Effector memory CD8-positive, alpha-beta T cell (primary cell): Measurements from ENCODE around the gene AFF3.

ENCODE experiments used
- ATAC-seq: fragments of 150-1000 bp; cut with Tn5 transposase; replicated peaks from 2 replicates; pipeline ENCODE4 v1.10.0; 2021; ENCODE audit warnings: mild to moderate bottlenecking, moderate library complexity
- DNase-seq, 3 experiments: peaks; one replicate each; pipeline ENCODE4 v3.0.0; 2021
- H3K27ac Mint-ChIP-seq, 2 donors: one replicate each; pipeline ENCODE4 v1.8.0; 2022; ENCODE audit warnings: mild to moderate bottlenecking in 2 of 2, mixed read lengths in 2 of 2, moderate library complexity in 2 of 2
- H3K27me3 Mint-ChIP-seq, 2 donors: one replicate each; pipeline ENCODE4 v1.8.0; 2022; ENCODE audit warnings: mixed read lengths in 2 of 2
- H3K36me3 Mint-ChIP-seq: one replicate; pipeline ENCODE4 v1.8.0; 2022; ENCODE audit warnings: mild to moderate bottlenecking, moderate library complexity, mixed read lengths; ENCODE audit not compliant: insufficient read depth
- H3K4me1 Mint-ChIP-seq, 2 donors: one replicate each; pipeline ENCODE4 v1.8.0; 2022; ENCODE audit warnings: low read depth in 2 of 2, mixed read lengths in 2 of 2
- H3K4me3 Mint-ChIP-seq, 2 donors: one replicate each; pipeline ENCODE4 v1.8.0; 2022; ENCODE audit warnings: mild to moderate bottlenecking in 2 of 2, mixed read lengths in 2 of 2, moderate library complexity in 2 of 2
- H3K9me3 Mint-ChIP-seq, 2 donors: one replicate each; pipeline ENCODE4 v1.8.0; 2022; ENCODE audit warnings: mixed read lengths in 2 of 2

AFF3 gene

DNA sequence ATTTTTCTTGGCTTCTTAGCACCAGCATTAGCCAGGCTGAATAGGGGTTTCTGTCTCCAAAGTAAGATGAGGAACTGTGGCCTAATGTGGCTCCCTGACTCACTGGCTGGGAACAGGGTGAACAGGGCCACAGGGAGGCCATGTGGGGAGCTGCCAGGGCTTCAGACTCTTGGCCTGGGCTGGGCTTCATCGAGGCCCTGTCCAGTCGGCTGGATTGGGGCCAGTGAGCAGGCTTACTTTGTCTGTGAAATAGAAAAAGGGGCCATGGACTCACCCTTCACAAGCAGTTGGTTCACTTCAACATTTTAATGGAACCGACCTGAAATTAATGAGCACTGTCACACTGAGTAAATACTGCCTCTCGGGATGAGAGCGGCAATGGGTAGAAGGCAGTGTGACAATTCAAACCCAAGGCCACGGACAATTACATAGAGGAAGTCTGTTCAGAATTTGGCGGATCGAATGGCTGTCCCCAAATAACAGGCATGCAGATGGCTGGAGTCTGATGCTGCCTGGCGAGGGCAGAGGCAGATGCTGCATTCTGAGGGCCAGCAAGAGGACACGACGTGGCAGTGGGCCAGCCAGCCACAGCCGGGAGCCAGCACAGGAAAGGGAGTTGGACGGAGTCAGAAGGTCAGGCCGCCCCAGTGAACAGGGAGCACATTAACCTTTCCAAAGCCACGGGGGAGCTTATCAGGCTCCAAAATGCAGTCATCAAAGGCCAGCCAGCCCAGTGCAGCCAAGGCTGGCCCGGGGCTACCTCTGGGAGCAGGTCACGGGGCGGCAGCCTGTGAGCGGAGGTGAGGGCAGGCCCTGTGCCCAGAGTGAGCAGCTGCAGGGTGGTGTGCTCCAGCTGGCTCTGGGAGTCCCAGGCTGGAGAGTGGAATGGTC lies 506.0 kb downstream of the AFF3 start:
- H3K9me3 Mint-ChIP-seq, result no peaks in the 10 kb centered on the region
- H3K27me3 Mint-ChIP-seq, result peaks cover 0 to 33% of the 10 kb centered on the region in 2 donors
- no peak overlapping the region for H3K27ac Mint-ChIP-seq
- no peaks in the 10 kb centered on the region for H3K4me1 Mint-ChIP-seq
- H3K4me3 Mint-ChIP-seq, result no peak overlapping the region
- H3K36me3 Mint-ChIP-seq, result no peaks in the 10 kb centered on the region
- no peak for DNase-seq
- ATAC-seq, result no peak

DNA sequence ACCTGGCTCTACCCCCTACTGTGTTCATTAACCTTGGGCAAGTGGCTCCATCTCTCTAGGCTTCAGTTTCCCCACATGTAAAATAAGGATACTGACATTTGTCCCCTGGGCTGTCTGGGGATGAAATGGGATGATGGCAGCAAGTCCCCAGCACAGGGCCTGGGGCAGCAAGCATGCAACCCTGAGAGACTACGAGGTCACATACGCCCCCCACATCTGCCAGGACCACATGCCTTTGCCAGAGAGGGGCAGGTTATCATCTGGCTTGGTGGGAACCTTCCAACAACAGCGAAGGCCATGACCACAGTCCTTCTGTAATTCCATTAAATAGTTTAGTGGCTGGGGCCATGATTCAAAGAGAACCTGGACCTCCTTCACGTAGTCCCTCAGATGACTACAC lies 506.7 kb downstream of the AFF3 start:
- DNase-seq (no peak), ATAC-seq (no peak)
- H3K36me3 Mint-ChIP-seq, result no peaks in the 10 kb centered on the region
- H3K4me3 Mint-ChIP-seq, result no peak overlapping the region
- peaks cover 1 to 26% of the 10 kb centered on the region in 2 donors for H3K27me3 Mint-ChIP-seq
- H3K9me3 Mint-ChIP-seq, result no peaks in the 10 kb centered on the region
- H3K4me1 Mint-ChIP-seq, result no peaks in the 10 kb centered on the region
- no peak overlapping the region for H3K27ac Mint-ChIP-seq

DNA sequence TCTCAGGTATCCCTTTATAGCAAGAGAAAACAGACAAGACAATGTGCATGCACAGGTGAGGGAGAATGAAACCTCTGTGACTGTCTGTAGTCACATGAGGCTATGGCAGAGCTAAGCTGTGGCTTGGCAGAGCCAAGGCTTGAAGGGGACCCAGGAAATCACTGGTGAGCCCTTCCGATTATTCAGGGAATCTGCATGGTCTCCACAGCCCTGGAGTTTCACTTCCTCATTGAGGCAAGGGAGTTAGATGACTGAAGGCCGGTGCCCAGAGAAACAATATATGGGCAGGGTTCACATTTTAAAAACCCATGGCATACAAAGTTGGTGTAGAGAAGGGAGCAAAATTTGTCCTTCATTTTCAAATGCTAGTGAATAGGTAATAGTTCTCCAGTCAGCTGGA lies 508.2 kb downstream of the AFF3 start:
- peaks cover 16 to 34% of the 10 kb centered on the region in 2 donors for H3K27me3 Mint-ChIP-seq
- no peak overlapping the region for H3K4me3 Mint-ChIP-seq
- no peaks in the 10 kb centered on the region for H3K4me1 Mint-ChIP-seq
- no peaks in the 10 kb centered on the region for H3K36me3 Mint-ChIP-seq
- no peak overlapping the region for H3K27ac Mint-ChIP-seq
- ATAC-seq, result no peak
- no peak for DNase-seq
- H3K9me3 Mint-ChIP-seq, result no peaks in the 10 kb centered on the region

GRCh38 chr2:99631700-99632099 lies 510.7 kb downstream of the AFF3 start:
- Mint-ChIP-seq H3K4me1 (no peaks in the 10 kb centered on the region), H3K9me3 (no peaks in the 10 kb centered on the region), H3K36me3 (no peaks in the 10 kb centered on the region), H3K27me3 (peaks cover 21 to 25% of the 10 kb centered on the region in 2 donors), H3K27ac (no peak overlapping the region), H3K4me3 (no peak overlapping the region)
- no peak for ATAC-seq
- DNase-seq, result no peak

- no peaks in the 10 kb centered on the region for H3K36me3 Mint-ChIP-seq
- H3K9me3 Mint-ChIP-seq, result no peaks in the 10 kb centered on the region
- peaks cover 14 to 25% of the 10 kb centered on the region in 2 donors for H3K27me3 Mint-ChIP-seq
- no peaks in the 10 kb centered on the region for H3K4me1 Mint-ChIP-seq
- no peak for ATAC-seq
- H3K27ac Mint-ChIP-seq, result no peak overlapping the region
- no peak overlapping the region for H3K4me3 Mint-ChIP-seq
- DNase-seq, result no peak
Measured at GRCh38 chr2:99629320-99629719, 513.1 kb downstream of the AFF3 start.

DNA sequence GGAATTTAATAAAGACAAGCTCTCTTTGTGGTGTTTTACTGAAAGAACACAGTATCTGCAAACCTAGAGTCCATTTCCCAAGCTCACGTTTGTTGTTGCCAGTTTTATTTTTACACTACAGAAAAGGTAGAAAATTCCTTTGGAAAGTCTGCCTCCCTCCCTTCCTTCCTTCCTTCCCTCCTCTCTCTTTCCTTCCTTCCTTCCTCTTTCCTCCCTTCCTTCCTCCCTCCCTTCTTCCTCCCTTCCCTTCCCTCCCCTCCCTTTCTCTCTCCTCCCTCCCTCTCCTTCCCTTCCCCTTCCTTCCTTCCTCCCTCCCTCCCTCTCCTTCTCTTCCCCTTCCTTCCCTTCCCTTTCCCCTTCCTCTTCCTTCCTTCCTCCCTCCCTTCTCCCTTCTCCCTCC lies 516.2 kb downstream of the AFF3 start:
- no peaks in the 10 kb centered on the region for H3K36me3 Mint-ChIP-seq
- no peaks in the 10 kb centered on the region for H3K9me3 Mint-ChIP-seq
- no peak for ATAC-seq
- no peak overlapping the region for H3K27ac Mint-ChIP-seq
- DNase-seq, result no peak
- H3K4me3 Mint-ChIP-seq, result no peak overlapping the region
- no peaks in the 10 kb centered on the region for H3K4me1 Mint-ChIP-seq
- peaks cover 31 to 32% of the 10 kb centered on the region in 2 donors for H3K27me3 Mint-ChIP-seq

GRCh38 chr2:99624677-99625076 lies 517.7 kb downstream of the AFF3 start:
- DNase-seq (no peak), ATAC-seq (no peak)
- Mint-ChIP-seq H3K4me3 (no peak overlapping the region), H3K4me1 (no peaks in the 10 kb centered on the region), H3K27me3 (peaks cover 20 to 28% of the 10 kb centered on the region in 2 donors), H3K36me3 (no peaks in the 10 kb centered on the region), H3K27ac (no peak overlapping the region), H3K9me3 (no peaks in the 10 kb centered on the region)

DNA sequence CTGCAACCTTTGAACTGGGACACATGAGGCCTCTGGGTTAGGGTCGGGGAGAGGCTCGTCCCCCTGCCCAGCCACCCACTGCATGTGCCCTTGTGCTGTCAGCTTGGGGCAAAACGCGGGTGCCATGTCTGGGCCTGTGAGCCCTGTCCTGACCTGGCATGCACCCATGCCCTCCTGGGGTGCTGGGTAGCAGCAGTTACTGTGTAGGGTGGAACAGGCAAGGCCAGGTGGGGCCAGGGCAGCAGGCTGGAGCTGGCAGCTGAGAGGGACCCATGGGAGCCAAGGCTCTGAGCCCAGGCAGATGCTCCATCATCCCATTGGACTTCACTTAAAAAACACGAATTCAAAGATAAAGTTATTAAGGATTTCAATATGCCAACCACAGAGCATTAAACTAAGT lies 518.8 kb downstream of the AFF3 start:
- no peak overlapping the region for H3K4me3 Mint-ChIP-seq
- H3K27me3 Mint-ChIP-seq, result peaks cover 17 to 26% of the 10 kb centered on the region in 2 donors
- no peaks in the 10 kb centered on the region for H3K9me3 Mint-ChIP-seq
- H3K27ac Mint-ChIP-seq, result no peak overlapping the region
- peaks cover 0 to 3% of the 10 kb centered on the region in 2 donors for H3K4me1 Mint-ChIP-seq
- ATAC-seq (no peak), DNase-seq (no peak)
- H3K36me3 Mint-ChIP-seq, result no peaks in the 10 kb centered on the region

DNA sequence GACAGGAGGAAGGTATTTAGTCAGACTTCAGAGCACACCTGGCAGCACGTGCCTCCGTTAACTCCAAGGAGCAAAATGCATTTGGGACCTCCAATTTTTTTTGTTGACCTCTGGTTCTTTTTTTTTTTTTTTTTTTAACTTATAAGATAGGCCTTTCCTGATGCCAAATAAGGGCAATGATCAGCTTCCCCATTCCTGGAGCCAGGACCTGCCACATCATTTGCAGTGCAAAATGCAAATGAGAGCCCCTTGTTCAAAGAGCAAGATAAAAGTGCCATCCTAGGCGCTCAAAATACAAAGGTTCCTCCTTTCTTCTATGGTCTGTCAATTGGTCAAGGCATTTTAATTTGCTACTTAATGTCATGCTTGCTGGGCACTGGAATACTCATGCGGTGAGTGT lies 519.4 kb downstream of the AFF3 start:
- Mint-ChIP-seq H3K9me3 (no peaks in the 10 kb centered on the region), H3K27ac (no peak overlapping the region), H3K4me3 (no peak overlapping the region), H3K4me1 (peaks cover 0 to 4% of the 10 kb centered on the region in 2 donors), H3K36me3 (no peaks in the 10 kb centered on the region), H3K27me3 (peaks cover 19 to 29% of the 10 kb centered on the region in 2 donors)
- ATAC-seq (no peak), DNase-seq (no peak)

GRCh38 chr2:99622534-99622933 lies 519.9 kb downstream of the AFF3 start:
- Mint-ChIP-seq H3K4me3 (no peak overlapping the region), H3K27ac (no peak overlapping the region), H3K36me3 (no peaks in the 10 kb centered on the region), H3K9me3 (no peaks in the 10 kb centered on the region), H3K27me3 (peaks cover 15 to 29% of the 10 kb centered on the region in 2 donors), H3K4me1 (peaks cover 0 to 4% of the 10 kb centered on the region in 2 donors)
- DNase-seq, result no peak
- no peak for ATAC-seq

DNA sequence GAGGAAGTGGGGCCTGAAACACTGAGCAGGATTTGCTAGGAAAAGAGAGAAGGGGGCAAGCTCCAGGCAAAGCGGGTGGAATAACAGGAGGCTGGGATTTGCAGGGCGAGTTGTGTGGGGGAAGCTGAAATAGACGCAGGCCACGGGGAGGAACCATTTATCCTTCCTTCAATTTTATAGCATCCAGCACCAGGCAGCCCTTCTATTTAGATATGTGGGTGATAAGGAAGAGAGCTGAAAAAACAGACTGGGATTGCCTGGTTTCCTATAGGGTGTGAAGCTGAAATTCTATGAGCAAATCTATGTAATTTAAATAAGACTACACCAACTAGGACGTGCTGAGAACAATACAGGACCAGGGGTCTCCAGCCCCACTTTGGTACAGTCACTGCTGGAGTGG lies 520.6 kb downstream of the AFF3 start:
- peaks cover 0 to 4% of the 10 kb centered on the region in 2 donors for H3K4me1 Mint-ChIP-seq
- no peaks in the 10 kb centered on the region for H3K9me3 Mint-ChIP-seq
- no peak for ATAC-seq
- no peak for DNase-seq
- H3K4me3 Mint-ChIP-seq, result no peak overlapping the region
- no peak overlapping the region for H3K27ac Mint-ChIP-seq
- H3K27me3 Mint-ChIP-seq, result peaks cover 12 to 29% of the 10 kb centered on the region in 2 donors
- no peaks in the 10 kb centered on the region for H3K36me3 Mint-ChIP-seq

- Mint-ChIP-seq H3K4me1 (peaks cover 0 to 4% of the 10 kb centered on the region in 2 donors), H3K36me3 (no peaks in the 10 kb centered on the region), H3K27ac (no peak overlapping the region), H3K9me3 (no peaks in the 10 kb centered on the region), H3K4me3 (no peak overlapping the region), H3K27me3 (peaks cover 12 to 29% of the 10 kb centered on the region in 2 donors)
- DNase-seq, result no peak
- ATAC-seq, result no peak
Measured at GRCh38 chr2:99621106-99621505, 521.3 kb downstream of the AFF3 start.

DNA sequence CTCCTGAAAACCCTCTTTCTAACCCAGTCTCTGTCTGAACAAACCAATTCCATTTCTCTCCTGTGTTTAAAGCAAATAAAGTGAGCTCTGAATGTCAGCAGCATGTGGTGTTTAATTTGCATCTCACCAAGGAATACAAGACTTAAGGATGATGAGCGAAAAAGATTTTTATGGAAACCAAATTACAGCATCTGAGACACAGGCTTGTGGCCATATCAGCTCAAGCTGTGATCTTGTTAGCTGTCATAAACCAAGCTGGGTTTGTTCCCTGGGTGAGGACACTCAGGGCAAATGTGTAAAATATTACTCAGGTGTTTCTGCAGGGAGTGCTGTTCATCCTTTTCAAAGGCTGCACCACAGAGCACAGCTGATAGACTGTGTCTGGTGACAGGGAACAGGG lies 523.2 kb downstream of the AFF3 start:
- Mint-ChIP-seq H3K27ac (no peak overlapping the region), H3K36me3 (no peaks in the 10 kb centered on the region), H3K4me3 (no peak overlapping the region), H3K27me3 (peaks cover 12 to 35% of the 10 kb centered on the region in 2 donors), H3K9me3 (no peaks in the 10 kb centered on the region), H3K4me1 (peaks cover 0 to 4% of the 10 kb centered on the region in 2 donors)
- no peak for ATAC-seq
- no peak for DNase-seq

- DNase-seq, result no peak
- Mint-ChIP-seq H3K4me1 (peaks cover 0 to 4% of the 10 kb centered on the region in 2 donors), H3K27ac (no peak overlapping the region), H3K36me3 (no peaks in the 10 kb centered on the region), H3K4me3 (no peak overlapping the region), H3K27me3 (peaks cover 12 to 35% of the 10 kb centered on the region in 2 donors), H3K9me3 (no peaks in the 10 kb centered on the region)
- no peak for ATAC-seq
Measured at GRCh38 chr2:99618579-99619097, 523.8 kb downstream of the AFF3 start.
